HG02623 (cell line): Measurements from ENCODE around the gene COX19.
"Not testable (repeated sequence)": the region's sequence is repeated elsewhere in the genome, so short reads cannot be mapped to it uniquely, and the experiment has no call there.

Source experiments
- ATAC-seq: cut with Tn5 transposase; IDR thresholded peaks from one replicate; pipeline ENCODE4 v1.9.1; 2021; ENCODE audit warnings: moderate library complexity; ENCODE audit not compliant: unreplicated experiment

Gene COX19

DNA sequence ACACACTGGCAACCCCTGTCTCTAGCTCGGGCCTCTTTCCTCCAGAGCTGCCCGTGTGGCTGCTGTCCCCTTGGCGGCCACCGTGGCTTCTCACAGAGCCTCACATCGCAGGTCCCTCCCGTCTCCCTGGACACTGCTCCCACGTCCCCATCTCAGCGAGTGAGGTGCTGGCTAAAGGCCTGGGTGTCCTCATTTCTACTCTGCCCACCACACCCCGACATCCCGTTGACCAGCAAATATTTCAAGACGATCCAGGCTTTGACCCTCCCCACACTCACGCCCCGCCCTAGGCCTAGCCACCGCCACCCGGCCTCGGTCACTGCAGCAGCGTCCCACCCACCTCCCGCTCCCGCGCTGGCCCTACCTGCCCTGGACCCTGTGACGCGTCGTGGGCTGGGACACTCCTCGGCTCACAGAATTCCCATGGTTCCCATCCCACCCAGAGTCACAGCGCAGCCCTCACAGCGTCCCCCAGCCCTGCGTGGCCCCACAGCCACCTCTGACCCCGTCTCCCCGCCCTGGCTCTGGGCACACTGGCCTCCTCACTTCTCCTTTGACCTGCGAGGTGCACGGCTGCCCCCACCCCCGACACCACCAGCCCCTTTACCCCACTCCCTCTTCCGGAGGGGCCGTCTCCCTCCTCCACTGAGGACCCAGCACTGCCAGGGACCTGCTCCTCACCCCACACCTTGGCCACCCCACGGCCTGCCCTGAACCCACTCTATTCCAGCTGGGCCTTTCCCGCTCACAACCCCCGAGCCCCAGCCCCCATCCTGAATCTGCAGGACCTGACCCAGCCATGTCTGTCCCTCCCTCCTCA lies 27.7 kb downstream of the COX19 start:
- ATAC-seq = no peak

DNA sequence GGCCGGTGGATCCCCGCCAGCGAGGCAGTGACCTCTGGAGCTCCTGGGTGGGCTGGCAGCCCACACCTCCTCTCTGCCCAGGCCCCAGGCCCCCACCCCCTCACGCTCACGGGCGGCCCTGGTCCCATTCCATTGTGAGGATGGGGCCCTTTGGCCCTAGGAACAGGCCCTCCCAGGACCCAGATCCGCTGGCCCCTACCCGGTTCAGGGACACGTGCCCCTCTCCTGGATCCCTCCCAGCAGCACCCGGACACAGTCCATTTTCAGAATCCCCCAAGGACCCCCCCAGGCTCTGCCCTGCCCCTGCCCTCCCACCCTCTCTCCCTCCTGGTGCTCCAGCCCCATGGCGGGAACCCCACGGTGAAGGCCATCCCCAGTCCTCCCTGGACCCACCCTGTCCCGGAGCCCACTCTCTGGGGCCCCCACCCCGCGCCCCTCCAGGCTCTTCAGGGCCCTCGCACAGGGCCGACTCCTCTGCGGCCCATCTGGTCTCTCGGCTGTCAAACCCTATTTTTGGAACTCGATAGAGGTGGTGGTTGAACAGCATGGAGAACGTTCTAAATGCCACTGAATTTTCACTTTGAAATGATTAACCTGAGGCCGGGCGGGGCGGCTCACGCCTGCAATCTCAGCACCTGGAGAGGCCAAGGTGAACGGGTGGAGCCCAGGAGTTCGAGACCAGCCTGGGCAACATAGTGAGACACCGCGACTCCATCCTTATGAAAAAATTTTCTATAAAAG lies 28.9 kb downstream of the COX19 start:
- ATAC-seq = no peak

DNA sequence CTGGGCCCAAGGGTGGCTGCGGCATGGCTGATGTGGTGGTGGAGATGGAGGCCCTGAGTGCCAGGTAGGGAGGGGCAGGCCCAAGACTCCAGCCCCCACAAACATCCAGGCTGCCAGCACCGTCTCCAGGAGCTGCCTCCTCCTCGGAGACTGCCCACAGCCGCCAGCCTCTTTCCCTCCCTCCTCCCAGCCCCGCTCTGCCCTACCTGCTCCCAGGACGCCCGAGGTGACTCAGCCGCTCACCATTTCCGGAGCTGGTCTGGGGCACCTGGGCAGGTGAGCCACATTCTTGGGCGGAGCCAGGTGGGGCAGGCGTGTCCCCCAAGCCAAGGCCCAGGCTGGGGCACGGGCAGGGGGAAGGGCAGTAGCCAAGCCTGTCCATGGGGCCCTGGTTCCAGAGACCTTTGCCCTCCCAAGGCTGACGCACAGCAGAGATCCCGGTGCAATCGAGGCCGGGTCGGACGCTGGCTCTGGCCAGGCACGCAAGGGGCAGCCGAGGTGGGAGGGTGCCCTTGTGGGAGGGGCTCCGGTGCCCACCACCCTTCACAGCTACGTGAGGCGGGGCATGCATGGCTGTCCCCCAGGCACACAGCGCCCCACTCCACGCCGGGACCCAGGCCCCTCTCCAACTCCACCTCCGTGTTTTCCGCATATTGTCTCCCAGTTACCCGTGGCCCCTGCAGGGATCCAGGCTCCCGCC lies 29.6 kb downstream of the COX19 start:
- no peak for ATAC-seq

DNA sequence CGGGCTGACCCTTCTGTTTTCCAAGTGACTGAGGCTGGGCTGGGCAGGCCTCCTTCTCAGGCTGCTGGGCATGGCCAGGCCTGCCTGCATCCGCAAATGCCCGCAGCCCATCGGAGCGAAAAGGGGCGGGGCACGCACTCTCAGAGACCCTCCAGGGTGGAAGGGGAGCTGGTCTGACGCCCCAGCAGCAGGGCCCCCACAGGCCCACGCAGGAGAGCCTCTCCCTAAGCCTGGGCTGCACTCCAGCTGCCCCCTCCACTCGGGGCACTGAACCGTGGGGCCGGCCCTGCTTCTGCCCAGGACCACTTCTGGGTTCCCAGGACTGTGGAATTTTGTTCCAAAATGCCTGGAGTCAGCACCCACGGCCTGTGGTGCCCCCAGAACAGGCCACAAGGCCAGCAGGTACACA lies 30.2 kb downstream of the COX19 start:
- ATAC-seq = no peak

DNA sequence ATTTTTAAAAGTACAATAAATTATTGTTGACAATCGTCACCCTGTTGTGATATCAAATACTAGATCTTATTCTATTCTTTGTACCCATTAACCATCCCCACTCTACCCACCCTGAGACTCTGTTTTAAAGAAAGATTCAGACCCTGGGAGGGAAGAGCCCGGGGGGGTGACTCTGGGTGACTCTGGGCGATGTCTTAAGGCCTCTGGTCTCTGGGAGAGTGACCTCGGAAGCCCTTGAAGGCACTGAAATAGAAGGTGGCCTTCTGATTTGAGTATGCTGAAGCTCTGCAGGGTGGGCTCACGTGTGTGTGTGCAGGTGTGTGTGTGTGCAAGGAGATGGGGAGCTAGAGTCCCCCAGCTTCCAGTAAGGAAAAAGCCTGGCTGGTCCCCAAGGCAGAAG lies 30.6 kb downstream of the COX19 start:
- no peak for ATAC-seq

DNA sequence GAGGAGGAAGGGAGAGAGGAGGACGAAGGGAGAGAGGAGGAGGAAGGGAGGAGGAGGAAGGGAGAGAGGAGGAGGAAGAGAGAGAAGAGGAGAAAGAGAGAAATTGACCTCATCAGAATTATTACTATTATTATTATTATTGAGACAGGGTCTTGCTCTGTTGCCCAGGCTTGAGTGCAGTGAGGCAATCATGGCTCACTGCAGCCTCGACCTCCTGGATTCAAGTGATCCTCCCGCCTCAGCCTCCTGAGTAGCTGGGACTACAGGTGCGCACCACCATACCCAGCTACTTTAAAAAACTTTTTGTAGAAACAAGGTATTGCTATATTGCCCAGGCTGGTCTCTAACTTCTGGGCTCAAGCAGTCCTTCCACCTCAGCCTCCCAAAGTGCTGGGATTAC lies 31.6 kb downstream of the COX19 start:
- ATAC-seq = not testable (repeated sequence)

DNA sequence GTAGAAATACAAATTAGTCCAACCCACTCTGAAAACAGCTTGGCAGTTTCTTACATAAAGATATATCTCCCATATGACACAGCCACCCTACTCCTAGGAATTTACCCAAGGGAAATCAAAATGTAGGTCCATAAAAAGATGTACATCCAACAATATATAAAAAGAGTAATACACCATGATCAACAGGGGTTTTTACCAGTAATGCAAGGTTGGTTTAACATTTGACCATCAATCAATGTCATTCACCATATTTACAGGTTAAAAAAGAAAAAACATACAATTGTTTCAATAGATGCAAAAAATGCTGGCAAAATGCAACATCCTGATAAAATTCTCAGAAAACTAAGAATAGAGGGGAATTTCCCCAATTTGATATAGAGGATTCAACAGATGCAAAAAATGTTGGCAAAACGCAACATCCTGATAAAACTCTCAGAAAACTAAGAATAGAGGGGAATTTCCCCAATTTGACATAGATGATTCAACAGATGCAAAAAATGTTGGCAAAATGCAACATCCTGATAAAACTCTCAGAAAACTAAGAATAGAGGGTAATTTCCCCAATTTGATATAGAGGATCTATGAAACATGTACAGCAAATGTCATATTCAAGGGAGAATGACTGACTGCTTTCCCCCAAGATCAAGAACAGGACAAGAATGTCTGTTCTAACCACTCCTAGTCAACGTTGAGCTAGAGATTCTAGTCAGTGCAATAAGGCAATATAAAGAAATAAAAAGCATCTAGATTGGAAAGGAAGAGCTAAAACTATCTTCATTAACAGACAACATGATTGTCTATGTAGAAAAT lies 34.5 kb downstream of the COX19 start:
- no peak for ATAC-seq

DNA sequence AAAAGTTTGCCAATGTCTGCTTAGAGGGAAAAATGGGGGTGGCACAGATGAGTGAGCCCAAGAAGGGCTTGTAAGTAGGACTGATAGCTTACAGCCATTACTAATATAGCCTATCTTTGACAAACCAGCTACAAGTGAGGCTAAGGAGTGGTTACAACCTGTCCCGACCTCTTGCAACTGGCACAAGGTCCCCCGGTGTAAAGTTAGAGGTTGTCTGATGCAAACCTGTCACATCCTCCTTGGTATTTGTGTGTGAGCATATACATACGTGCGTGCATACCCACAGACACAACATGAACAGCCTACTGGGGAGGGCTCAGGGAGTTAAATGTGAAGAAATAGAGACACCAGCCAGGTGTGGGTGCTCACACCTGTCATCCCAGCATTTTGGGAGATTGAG lies 35.5 kb downstream of the COX19 start:
- ATAC-seq = no peak

DNA sequence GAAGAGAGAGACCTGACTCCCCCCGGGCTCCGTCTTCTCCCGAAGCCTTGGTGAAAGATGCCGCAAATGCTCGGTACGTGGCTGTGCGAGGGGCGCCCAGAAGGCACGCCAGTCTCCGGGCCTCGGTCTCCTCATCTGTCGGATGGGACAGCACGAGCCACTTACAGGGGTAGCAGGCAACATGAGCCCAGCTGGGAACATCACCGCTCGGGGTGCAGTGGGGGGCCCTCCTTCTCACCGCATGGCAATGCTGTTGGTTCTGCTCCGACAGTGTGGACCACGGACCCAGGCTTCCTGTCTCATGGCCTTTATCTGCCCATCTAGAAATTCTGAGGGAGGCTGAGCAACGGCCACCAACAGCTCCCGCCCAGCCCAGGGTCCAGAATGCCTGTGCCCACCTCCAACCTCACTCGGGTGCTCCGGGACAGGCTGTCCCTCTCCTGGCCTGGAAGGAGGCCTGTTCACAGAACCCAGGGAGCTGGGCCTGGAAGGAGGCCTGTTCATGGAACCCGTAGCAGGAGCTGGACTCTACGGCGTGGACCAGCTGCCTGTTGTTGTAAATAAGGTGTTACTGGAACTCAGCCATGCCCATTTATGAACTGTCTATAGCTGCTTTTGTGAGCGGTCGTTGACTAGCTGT lies 36.7 kb downstream of the COX19 start:
- ATAC-seq = no peak

DNA sequence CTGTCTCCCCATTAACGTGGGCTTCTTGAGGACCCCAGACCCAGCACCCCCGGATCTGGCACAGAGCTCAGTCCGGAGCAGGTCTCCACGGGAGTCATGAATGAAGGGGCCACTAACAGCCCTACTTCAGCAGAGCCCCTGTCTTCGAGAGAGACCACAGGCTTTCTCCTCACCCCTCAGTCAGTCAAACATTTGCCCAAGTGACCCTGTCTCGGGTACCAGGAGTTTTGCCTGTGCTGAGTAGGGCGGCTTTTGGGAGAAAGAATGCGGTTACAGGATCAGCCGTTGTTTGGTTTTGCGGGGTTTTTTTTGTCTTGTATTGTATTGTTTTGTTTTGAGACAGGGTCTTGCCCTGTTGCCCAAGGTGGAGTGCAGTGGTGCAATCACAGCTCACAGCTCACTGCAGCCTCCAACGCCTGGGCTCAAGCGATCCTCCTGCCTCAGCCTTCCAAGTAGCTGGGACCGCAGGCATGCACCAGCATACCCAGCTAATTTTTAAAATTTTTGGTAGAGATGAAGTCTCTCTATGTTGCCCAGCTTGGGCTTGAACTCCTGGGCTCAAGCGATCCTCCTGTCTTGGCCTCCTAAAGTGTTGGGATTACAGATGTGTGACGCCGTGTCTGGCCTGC lies 37.4 kb downstream of the COX19 start:
- no peak for ATAC-seq

DNA sequence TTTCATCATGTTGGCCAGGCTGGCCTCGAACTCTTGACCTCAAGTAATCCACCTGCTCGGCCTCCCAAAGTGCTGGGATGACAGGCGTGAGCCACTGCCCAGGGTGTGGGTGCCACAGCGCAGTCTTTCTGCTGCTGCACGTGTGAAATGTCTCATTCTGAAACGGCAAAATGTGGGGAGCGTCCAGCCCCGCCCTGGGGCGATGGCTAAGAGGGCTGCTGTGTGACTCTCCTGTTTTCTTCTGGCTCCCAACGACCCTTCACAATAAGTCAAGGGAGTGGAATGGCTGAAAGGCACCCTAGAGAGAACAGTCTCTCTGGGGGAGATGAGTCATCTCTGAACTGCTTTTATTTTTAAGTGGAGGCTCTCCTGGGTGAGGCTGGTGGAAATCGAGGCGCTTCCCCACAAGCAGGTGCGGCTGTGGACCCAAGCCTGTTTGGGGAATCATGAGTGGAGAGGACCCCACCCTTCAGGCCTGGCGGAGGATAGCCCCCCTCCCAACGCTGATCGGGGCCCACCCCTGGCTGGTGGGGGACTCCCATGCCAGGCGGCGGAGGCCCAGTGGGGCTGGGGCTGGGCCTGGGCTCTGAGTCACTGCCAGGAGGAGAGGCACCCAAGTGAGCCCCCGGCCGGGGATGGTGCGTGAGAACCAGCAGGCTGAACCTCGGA lies 38.8 kb downstream of the COX19 start:
- ATAC-seq = peak; percentile 88

DNA sequence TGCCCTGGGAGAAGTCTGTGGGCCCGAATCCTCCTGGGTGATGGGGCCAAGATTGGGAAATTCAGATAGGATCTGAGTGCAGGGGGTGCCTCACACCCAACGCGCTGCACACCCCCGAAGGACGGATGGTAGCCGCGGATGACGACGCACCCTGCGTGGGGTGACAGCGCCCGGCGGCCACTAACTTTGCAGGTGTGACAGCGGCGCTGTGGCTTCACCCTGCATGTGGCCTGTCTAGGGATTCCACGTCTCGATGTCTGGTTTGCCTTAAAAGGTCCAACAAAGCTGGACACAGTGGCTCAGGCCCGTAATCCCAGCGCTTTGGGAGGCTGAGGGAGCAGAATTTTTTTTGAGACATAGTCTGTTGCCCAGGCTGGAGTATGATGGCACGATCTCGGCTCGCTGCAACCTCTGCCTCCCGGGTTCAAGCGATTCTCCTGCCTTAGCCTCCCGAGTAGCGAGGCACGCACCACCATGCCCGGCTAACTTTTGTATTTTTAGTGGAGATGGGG lies 39.4 kb downstream of the COX19 start:
- ATAC-seq = no peak

DNA sequence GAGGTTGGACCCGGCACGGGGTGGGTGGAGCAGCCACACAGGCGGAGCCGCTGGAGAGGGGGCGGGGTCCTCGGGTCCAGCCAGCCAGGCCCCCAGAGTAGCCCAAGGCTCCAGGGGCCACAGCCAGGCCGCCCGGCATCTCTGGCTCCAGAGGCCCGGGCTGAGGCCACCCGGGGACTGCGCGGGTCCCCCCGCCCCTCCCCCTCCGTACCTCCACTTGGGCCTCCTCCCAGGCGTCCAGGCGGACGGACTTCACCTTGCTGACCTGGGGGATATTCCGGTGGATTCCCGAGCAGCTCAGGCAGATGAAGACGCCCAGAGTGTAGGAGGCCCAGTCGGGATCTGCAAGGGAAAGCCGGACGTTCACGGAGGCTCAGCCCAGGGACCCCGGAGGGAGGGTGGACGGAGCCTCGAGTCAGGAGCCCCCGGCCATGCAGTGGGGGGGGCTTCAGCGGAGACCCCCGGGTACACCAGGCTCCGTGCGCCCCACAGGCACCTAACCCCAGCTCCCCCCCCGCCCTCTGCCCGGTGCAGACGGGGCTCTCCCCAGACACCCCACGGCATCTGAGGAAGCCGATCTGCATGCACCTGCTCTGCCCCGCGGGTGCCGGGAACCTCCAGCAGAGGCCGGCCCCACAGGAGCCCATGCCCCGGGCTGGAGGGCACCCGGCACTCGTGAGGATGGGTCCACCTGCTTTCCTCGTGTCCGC lies 40.0 kb downstream of the COX19 start:
- no peak for ATAC-seq

DNA sequence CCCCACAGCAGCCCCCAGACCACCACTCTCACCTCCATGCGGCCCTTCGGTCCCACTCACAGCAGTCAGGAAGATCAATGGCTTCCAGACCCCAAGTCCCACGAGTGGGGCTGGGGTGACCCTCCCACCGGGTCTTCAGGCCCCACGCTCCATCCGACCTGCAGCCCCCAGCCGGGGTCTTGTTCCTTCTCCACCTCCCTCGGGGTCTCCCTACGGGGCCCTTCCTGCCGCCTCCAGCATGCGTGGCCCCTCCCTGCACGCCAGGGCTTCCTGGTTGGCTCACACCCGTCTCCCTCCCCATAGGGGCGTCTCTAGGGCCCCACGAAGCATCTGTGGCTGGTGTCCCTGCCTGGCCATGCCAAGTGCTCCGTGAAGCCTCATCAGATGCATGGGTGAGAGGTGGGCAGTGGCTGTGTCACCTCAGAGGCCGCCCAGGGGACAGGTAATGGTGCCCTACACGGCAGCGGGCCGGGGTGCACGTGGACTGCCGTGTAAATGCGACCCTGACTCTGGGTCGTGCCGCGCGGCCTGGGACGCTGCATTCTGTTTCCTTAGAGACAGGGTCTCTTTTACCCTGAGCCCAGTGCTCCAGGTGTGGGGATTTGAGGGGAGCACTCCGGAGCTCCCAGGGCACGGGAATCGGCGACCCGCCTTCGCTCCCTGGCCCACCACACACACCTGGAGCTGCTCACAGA lies 40.7 kb downstream of the COX19 start:
- ATAC-seq = no peak

DNA sequence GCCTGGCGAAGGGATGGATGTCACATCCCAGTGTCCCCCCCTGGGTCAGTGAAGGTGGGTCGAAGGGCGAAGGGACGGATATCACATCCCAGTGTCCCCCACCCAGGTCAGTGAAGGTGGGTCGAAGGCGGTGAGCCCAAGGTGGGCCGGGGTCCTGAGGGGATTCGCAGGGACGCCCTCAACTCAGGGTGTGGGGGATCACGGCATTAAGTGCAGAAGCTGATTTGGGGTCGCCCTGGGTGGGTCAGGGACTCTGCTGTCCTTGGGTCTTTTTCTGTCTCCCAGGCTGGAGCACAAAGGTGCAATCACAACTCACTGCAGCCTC lies 42.7 kb downstream of the COX19 start:
- ATAC-seq = no peak

DNA sequence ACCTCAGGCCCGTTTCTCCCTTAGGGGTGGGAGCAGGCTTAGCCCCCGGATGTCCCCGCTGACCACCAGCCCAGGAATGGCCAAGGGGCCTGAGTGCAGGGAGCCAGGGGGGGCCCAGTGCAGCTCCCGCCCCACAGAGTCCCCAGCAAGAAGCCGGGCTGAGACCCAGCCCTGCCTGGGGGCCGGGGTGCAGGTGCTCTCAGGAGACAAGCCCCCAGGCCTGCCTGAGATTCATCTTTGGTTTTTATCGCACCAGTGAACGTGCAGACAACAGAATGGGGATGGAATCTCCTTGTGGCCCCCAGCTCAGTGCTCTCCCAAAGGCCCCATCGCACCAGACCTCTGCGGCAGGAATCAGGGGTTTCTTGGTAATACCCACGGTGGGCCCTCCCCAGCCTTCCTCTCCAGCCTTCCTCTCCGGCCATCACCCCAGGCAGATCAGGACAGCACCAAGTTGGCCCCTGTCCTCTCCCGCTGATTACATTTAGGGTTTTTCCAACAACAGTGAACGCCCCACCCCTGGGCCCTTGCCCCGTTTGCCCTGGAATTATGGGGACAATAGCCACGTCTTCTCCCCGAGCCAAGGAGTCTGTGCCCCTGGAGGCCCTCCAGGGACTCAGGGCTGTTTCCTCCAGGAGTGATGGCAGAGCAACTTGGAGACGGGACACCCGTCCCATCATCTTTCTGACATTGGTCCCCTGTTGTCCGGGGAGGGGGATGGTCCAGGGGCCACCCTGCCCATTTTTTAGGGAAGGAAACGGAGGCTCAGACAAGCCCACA lies 43.3 kb downstream of the COX19 start:
- ATAC-seq = no peak

DNA sequence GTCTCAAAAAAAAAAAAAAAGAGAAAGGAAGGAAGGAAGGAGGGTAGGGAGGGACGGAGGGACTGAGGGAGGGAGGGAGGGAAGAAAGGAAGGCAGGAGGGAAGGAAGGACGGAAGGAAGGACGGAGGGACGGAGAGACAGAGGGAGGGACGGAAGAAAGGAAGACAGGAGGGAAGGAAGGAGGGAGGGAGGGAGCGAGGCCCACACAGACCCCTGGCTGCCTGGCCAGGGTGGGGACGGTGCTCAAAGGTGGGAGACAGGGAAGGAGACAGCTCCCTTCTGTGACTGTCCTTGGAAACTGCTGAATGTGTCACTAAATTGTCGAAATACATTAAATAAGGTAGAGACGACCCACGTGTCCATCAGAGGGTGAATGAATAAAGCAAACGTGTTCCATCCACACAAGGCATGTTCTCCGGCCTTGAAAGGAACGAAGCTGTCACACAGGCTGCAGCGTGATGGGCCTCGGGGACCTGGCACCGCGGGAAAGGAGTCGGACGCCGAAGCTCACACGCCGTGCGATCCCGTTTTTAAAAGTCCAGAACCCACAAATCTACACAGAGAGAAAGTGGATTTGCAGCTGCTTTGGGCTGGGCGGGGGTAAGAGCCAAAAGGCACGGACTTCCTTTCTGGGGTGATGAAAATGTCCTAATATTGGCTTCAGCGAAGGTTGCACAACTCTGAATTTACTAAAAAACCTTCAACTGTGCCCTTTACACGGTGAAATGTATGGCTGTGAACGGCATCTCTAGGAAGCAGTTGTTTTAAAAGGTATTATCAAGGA lies 44.2 kb downstream of the COX19 start:
- ATAC-seq = no peak
